Memory B cell (primary cell): ENCODE results near the gene SLC34A1.
"Not testable (repeated sequence)": the region's sequence is repeated elsewhere in the genome, so short reads cannot be mapped to it uniquely, and the experiment has no call there.

Experiments used
- ATAC-seq: fragments of 150-1000 bp; cut with Tn5 transposase; 2 replicates; pipeline ENCODE4 v1.10.0; 2021; ENCODE audit warnings: low read depth, mild to moderate bottlenecking, moderate library complexity
- DNase-seq, 2 donors: peaks; one replicate each; pipeline ENCODE4 v3.0.0; 2022; ENCODE audit warnings: low spot score in 2 of 2
- H3K27ac Mint-ChIP-seq: one replicate; pipeline ENCODE4 v1.8.0; 2022; ENCODE audit warnings: mild to moderate bottlenecking, moderate library complexity, mixed read lengths
- H3K27me3 Mint-ChIP-seq: one replicate; pipeline ENCODE4 v1.8.0; 2022; ENCODE audit warnings: mixed read lengths
- H3K36me3 Mint-ChIP-seq: one replicate; pipeline ENCODE4 v1.8.0; 2022; ENCODE audit warnings: mild to moderate bottlenecking, mixed read lengths
- H3K4me1 Mint-ChIP-seq: one replicate; pipeline ENCODE4 v1.8.0; 2022; ENCODE audit warnings: mixed read lengths
- H3K4me3 Mint-ChIP-seq: one replicate; pipeline ENCODE4 v1.8.0; 2022; ENCODE audit warnings: mild to moderate bottlenecking, moderate library complexity, mixed read lengths
- H3K9me3 Mint-ChIP-seq: one replicate; pipeline ENCODE4 v1.8.0; 2022; ENCODE audit warnings: mixed read lengths

The SLC34A1 gene

DNA sequence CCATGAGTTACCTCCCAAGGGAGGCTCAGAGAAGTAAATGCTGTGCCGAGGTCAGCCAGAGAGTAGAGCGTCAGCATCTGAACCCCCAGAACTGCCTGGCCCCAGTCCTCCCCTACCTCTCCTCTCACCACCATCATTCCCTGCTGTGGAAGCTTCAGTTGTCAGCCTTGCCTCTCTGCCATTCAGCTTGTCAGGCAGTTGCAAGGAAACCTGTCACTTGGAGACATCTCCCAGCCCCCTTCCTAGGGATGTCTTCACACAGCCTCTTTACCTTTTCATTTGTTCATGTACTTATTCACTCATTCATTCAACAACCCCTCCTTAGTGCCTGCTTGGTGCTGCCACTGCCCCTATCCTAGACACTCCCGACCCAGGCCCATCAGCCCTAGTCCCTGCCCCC lies 24.4 kb upstream of the SLC34A1 start:
- H3K36me3 Mint-ChIP-seq: peaks cover 5% of the 10 kb centered on the region
- no peak for DNase-seq
- no peaks in the 10 kb centered on the region for H3K27me3 Mint-ChIP-seq
- ATAC-seq: no peak
- peaks cover 64% of the 10 kb centered on the region for H3K4me1 Mint-ChIP-seq
- H3K9me3 Mint-ChIP-seq: no peaks in the 10 kb centered on the region
- peak overlapping the region; percentile 89 for H3K27ac Mint-ChIP-seq
- H3K4me3 Mint-ChIP-seq: peak overlapping the region; percentile 97

DNA sequence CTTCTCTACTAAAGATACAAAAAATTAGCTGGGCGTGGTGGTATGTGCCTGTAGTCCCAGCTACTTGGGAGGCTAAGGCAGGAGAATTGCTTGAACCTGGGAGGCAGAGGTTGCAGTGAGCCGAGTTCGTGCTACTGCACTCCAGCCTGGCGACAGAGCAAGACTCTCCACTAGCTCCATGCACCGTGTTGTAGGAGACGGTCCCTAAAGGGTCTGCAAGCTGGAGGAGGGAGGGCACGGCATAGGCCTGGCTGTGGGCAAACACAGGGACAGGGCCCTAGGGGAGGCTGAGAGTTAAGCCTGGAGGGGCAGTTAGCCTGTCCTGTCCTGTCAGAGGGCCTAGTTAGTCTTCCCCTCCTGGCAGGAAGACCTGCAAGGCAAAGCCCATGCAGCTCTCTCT lies 23.5 kb upstream of the SLC34A1 start:
- not testable (repeated sequence) for H3K27ac Mint-ChIP-seq, H3K9me3 Mint-ChIP-seq, H3K36me3 Mint-ChIP-seq, H3K4me3 Mint-ChIP-seq, H3K27me3 Mint-ChIP-seq, ATAC-seq, DNase-seq
- H3K4me1 Mint-ChIP-seq: peaks cover 62% of the 10 kb centered on the region

DNA sequence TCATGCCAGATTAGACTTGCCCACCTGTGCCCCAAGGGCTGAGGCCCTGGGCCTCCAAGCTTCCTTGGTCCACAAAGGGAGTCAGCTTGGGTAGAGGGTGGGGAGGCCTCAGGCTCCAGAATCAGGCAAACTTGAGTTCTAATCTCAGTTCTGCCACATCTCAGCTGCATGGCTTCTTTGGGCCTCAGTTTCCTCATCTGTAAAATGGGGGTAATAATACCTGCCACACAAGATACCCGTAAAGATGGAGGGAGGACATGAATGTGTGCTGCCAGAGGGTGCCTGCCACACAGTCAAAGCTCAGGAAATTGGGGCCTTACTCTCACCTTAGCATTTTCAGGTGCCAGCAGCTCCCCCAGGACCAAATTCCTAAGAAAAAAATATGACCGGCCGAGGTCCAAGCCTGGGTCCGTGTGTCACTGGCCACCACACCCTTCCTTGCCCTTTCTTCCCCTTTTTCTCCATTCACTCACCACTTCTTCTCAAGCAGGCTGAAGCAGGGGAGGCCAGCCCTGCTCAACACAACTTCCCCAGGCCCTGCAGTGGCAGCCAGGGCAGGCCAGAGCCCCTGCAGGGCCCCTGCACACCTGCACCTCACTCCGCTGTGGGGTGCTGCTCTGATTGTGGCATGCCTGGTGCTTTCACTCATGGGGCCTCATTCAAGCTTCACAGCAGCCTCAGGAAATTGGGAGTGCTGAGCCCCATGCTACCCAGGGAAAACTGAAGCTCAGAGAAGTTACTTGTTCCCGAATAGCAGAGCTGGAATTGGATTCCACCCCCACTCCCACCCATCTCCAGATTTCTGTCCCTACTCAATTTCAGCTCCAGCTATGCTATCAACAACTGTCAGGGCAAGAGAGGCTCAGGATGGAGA lies 22.6 kb upstream of the SLC34A1 start:
- no peaks in the 10 kb centered on the region for H3K9me3 Mint-ChIP-seq
- peaks cover 7% of the 10 kb centered on the region for H3K36me3 Mint-ChIP-seq
- H3K27me3 Mint-ChIP-seq: no peaks in the 10 kb centered on the region
- DNase-seq (peak in 1 of 2 donors; percentile 36), ATAC-seq (peak; percentile 50)
- peak overlapping the region; percentile 85 for H3K27ac Mint-ChIP-seq
- peak overlapping the region; percentile 85 for H3K4me3 Mint-ChIP-seq
- H3K4me1 Mint-ChIP-seq: peaks cover 59% of the 10 kb centered on the region

DNA sequence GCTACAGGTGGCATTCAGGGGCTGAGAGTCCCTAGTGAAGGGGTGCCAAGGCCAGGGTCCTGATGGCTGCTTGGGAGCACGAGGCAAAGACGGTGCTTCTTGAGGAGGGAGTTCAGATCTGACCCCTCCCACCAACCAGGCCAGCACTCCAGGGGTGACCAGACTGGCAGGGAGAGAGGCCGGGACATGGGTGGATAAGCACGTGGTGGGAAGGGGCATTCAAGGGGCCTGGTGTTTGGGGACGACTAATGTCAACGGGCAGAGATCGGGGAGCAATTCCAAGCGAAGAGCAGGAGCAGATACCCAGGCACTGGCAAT lies 22.0 kb upstream of the SLC34A1 start:
- peaks cover 10% of the 10 kb centered on the region for H3K36me3 Mint-ChIP-seq
- H3K4me1 Mint-ChIP-seq: peaks cover 53% of the 10 kb centered on the region
- H3K27ac Mint-ChIP-seq: peak overlapping the region; percentile 85
- no peaks in the 10 kb centered on the region for H3K9me3 Mint-ChIP-seq
- H3K4me3 Mint-ChIP-seq: peak overlapping the region; percentile 85
- DNase-seq (no peak), ATAC-seq (no peak)
- H3K27me3 Mint-ChIP-seq: no peaks in the 10 kb centered on the region

DNA sequence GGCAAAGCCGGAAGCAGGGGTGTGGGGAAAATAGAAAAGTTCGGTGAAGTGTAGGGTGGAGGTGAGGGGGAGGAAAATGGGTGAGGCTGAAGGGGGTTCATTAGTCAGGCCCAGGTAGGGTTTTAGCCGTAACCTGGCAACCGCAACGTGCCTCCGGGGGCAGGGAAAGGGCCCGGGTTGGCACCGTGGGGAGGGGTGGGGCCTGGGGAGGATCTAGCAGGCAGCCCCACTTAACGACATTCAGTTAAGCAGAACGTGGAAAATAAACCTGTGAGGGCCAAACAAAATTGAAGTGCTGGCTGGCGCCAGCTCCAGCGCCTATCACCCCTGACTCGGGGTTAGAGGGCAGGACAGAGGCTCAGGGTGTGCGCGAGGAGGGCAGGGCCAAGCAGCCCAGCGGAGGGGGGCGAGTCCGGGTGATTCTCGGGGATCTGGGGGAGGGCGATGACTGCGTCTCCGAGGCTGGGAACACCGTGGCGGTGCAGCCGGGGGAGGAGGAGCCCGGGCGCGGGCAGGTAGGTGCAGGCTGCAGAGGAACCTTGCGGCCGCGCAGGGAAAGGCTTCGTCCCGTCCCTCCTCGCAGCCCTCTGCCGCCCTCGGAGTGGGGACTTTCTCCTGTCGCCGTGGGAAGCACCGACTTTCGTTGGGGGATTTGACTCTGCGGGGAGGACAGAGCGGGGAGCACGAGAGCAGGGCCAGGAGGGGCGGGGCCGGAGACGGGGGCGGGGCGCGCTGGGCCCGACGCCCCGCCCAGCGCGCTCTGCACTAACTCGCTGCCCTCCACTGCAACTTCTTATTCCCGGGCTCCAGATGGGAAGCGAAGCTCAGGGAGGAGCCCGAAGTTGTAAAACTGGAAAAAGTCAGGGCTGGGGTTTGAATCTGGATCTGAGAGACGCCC lies 21.4 kb upstream of the SLC34A1 start:
- ATAC-seq: peak; percentile 64

DNA sequence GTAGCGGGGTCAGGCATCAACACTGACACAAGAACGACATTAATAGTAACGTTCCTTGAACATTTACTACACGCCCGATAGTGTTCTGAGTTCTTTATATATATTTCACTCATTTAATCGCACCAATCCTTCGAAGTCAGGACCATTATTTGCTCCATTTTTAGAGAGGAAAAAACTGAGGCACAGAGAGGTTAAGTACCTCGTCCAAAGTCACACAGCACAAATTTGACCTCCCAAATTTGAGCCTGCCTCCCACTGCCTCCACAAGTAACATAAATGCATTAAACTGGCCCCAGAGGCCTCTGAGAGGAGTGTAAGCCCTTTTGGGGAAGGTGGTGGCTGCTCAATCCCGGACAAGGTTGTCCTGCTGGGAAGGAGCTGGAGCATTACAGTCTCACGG lies 20.7 kb upstream of the SLC34A1 start:
- Mint-ChIP-seq H3K27ac (no peak overlapping the region), H3K36me3 (peaks cover 15% of the 10 kb centered on the region), H3K4me3 (peak overlapping the region; percentile 34), H3K4me1 (peaks cover 52% of the 10 kb centered on the region), H3K27me3 (no peaks in the 10 kb centered on the region), H3K9me3 (no peaks in the 10 kb centered on the region)
- ATAC-seq (no peak), DNase-seq (no peak)

More for the DNA sequence above, 21.4 kb upstream of the SLC34A1 start:
- Mint-ChIP-seq H3K27me3 (no peaks in the 10 kb centered on the region), H3K36me3 (peaks cover 10% of the 10 kb centered on the region), H3K27ac (peak overlapping the region; percentile 85), H3K4me3 (peak overlapping the region; percentile 85), H3K9me3 (no peaks in the 10 kb centered on the region), H3K4me1 (peaks cover 49% of the 10 kb centered on the region)
- peak; percentile 49 to 53 for DNase-seq

DNA sequence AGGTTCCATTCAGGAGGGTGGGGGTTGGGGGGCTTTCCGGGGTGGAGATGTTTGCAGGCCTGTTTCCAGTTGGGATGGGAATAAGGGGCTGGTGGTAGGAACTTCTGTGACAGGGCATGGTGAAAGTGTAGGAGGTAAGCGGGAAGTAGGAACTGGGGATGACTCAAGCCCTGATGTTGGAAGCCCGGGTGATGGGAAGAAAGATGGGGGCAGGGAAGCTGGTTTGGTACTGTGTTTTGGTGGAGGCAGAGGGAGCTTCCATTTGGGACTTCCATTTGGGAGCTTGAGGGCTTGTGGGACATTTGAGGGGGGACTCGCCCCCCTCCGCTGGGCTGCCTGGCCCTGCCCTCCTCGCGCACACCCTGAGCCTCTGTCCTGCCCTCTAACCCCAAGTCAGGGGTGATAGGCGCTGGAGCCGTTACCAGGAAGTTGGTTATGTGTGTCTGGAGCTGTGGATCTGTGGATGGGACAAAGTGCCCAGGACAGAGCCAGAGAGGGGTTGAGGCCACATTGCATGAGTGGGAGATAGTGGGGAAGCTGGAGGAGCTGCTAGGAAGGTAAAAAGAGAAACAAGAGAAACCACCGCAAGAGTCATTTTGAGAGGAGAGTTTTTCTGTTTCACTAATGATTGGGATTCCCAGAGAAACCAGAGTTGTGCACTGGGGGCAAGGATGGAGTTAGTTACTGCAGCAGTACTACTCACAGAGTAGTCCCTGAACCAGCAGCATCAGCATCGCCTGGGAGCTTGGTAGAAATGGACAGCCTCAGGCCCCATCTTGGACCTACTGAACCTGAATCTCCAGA lies 19.9 kb upstream of the SLC34A1 start:
- ATAC-seq: no peak
- Mint-ChIP-seq H3K36me3 (peaks cover 21% of the 10 kb centered on the region), H3K9me3 (no peaks in the 10 kb centered on the region)

DNA sequence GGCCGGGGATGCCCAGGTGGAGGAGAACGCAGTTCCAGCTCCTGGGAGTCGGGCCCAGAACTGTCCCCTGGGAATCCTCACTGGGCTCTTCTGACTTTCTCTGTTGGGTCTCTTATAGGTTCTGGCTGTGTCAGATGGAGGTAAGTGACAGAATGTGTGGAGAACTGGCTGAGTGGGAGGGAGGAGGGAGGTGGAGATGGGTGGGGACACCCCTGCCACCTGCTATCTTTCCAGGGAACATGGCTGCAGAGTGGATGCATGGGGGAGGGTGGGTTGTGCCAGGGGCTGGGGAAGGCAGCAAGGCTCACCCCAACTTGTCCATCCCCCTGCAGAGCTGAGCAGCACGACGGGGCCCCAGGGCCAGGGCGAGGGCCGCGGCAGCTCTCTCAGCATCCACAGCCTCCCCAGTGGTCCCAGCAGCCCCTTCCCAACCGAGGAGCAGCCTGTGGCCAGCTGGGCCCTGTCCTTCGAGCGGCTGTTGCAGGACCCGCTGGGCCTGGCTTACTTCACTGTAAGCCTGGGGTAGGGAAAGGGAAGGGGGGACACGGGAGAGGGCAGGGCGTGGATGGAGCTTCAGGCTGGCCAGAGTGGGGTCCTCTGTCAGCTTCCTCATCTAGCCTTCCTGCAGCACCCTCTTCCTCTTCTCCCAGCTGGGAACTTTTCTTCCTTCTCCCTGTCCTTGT lies 18.2 kb upstream of the SLC34A1 start:
- H3K9me3 Mint-ChIP-seq: no peaks in the 10 kb centered on the region
- peaks cover 40% of the 10 kb centered on the region for H3K4me1 Mint-ChIP-seq
- no peaks in the 10 kb centered on the region for H3K27me3 Mint-ChIP-seq
- ATAC-seq: no peak
- H3K4me3 Mint-ChIP-seq: no peak overlapping the region
- peaks cover 18% of the 10 kb centered on the region for H3K36me3 Mint-ChIP-seq
- no peak for DNase-seq
- H3K27ac Mint-ChIP-seq: no peak overlapping the region

More for the DNA sequence above, 19.9 kb upstream of the SLC34A1 start:
- peak overlapping the region; percentile 49 for H3K4me3 Mint-ChIP-seq
- no peak overlapping the region for H3K27ac Mint-ChIP-seq
- no peaks in the 10 kb centered on the region for H3K27me3 Mint-ChIP-seq
- H3K4me1 Mint-ChIP-seq: peaks cover 52% of the 10 kb centered on the region
- DNase-seq: no peak

DNA sequence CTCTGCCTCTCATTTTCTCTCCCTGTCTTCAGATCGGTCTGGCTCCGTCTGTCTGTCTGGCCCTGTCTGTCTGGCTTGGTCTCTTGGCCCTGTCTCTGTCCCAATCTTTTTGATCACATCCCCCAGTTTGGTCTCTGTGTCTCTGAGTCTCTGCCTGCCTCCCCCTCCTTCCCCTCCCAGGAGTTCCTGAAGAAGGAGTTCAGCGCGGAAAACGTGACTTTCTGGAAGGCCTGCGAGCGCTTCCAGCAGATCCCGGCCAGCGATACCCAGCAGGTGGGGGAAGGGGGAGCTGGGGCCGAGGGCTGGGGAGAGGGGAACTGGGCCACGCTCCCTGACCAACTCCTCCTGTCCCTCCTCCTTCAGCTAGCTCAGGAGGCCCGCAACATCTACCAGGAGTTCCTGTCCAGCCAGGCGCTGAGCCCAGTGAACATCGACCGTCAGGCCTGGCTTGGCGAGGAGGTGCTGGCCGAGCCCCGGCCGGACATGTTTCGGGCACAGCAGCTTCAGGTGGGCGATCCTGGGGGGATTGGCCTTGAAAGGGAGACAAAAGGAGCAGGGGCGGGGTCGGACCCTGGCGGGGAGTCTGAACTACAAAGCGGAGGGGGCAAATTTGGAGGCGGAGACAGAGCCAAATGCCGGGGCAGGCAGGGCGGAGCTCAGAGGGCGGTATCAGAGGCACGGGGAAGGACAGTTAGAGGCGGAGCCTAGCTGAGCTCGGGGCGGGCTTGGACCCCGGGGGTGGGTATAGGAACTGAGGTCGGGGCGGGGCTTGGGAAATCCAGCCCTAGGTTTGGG lies 17.5 kb upstream of the SLC34A1 start:
- DNase-seq: no peak

DNA sequence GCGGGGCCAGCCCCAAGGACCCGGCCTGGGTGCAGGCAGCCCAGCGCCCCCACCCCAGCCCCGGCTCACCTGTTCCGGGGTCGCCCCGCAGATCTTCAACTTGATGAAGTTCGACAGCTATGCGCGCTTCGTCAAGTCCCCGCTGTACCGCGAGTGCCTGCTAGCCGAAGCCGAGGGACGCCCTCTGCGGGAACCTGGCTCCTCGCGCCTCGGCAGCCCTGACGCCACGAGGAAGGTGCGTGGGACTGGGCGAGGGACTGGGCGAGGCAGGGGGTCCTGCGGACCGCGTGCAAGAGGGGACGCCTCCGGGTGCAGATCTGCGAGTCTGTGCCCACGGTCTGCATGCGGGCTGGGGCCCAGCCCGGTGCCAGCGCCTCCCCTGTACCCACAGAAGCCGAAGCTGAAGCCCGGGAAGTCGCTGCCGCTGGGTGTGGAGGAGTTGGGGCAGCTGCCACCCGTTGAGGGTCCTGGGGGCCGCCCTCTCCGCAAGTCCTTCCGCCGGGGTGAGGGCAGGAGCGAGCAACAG lies 16.8 kb upstream of the SLC34A1 start:
- peaks cover 20% of the 10 kb centered on the region for H3K36me3 Mint-ChIP-seq
- no peak overlapping the region for H3K27ac Mint-ChIP-seq
- no peak for DNase-seq
- peaks cover 42% of the 10 kb centered on the region for H3K4me1 Mint-ChIP-seq
- no peak overlapping the region for H3K4me3 Mint-ChIP-seq
- H3K27me3 Mint-ChIP-seq: no peaks in the 10 kb centered on the region
- H3K9me3 Mint-ChIP-seq: no peaks in the 10 kb centered on the region
- ATAC-seq: no peak

More for the DNA sequence above, 17.5 kb upstream of the SLC34A1 start:
- Mint-ChIP-seq H3K9me3 (no peaks in the 10 kb centered on the region), H3K27ac (no peak overlapping the region), H3K36me3 (peaks cover 20% of the 10 kb centered on the region), H3K4me3 (no peak overlapping the region), H3K4me1 (peaks cover 42% of the 10 kb centered on the region), H3K27me3 (no peaks in the 10 kb centered on the region)
- no peak for ATAC-seq

DNA sequence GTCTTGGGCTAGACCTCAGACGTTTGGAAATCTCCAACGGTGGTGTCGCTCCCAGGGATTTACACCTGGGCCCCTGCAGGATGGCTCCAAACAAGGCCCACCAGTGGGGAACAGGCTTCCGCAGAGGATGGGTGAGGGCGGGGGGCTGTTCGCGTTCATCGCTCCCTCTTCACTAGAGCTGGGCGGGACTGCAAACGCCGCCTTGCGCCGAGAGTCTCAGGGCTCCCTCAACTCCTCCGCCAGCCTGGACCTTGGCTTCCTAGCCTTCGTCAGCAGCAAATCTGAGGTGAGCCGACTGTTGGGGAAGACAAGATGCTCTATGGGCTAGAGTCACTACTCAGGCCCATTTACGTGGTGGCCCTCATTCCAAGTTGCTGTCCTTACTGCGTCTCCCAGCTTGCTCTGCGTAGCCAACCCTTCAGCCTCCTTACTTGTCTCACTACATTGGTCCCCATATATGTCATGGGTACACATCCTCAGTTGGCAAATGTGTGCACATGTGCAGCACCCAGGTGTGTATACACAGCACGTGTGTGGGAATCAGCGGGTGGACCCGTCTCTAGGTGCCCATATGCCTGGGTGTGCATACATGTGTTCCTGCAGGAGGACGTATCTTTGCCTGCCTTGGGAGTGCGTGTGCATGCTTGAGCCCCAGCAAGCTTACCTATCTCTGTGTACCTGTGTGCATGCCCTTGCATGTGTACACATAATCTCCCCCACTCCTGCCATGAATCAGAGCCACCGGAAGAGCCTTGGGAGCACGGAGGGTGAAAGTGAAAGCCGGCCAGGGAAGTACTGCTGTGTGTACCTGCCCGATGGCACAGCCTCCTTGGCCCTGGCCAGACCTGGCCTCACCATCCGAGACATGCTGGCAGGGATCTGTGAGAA lies 16.0 kb upstream of the SLC34A1 start:
- Mint-ChIP-seq H3K9me3 (no peaks in the 10 kb centered on the region), H3K4me3 (no peak overlapping the region), H3K36me3 (peaks cover 20% of the 10 kb centered on the region), H3K4me1 (peaks cover 40% of the 10 kb centered on the region), H3K27me3 (no peaks in the 10 kb centered on the region), H3K27ac (no peak overlapping the region)
- ATAC-seq (no peak), DNase-seq (no peak)
